HCT116 (cell line): ENCODE data around the gene KNOP1.

Source experiments
- ATF3 ChIP-seq: IDR thresholded peaks from 2 replicates; pipeline ENCODE4 v1.6.1; 2012
- CTCF ChIP-seq, 3 experiments: fragments of 200-600 bp in 1 of 3; sonication (generic) in 1 of 3; IDR thresholded peaks in 2 of 3; conservative IDR thresholded peaks in 1 of 3; 2 replicates each; pipeline ENCODE4 v1.5.1; 2012 to 2017; ENCODE audit warnings: low read depth in 2 of 3, low read length in 2 of 3, antibody characterized with exemption in 1 of 3, borderline replicate concordance in 1 of 3, control low read depth in 1 of 3, mild to moderate bottlenecking in 1 of 3, mixed read lengths in 1 of 3, mixed run types in 1 of 3, moderate library complexity in 1 of 3; ENCODE audit not compliant: insufficient read depth in 1 of 3
- EGR1 ChIP-seq: IDR thresholded peaks from 2 replicates; pipeline ENCODE4 v1.6.1; 2012; ENCODE audit warnings: low read depth
- MAX ChIP-seq: IDR thresholded peaks from 2 replicates; pipeline ENCODE4 v1.6.1; 2012
- POLR2AphosphoS5 ChIP-seq: IDR thresholded peaks from 2 replicates; pipeline ENCODE4 v1.6.1; 2011; ENCODE audit warnings: mild to moderate bottlenecking, low read depth, low read length, moderate library complexity
- RAD21 ChIP-seq: IDR thresholded peaks from 2 replicates; pipeline ENCODE4 v1.6.1; 2012; ENCODE audit warnings: low read depth, mild to moderate bottlenecking
- SIN3A ChIP-seq: IDR thresholded peaks from 2 replicates; pipeline ENCODE4 v1.6.1; 2012; ENCODE audit warnings: low read depth
- TCF7L2 ChIP-seq: IDR thresholded peaks from 2 replicates; pipeline ENCODE4 v1.7.0; 2011; ENCODE audit warnings: borderline replicate concordance, inconsistent platforms; ENCODE audit not compliant: insufficient read depth, insufficient read length; ENCODE audit errors: extremely low read depth

GRCh38 chr16:19711643-19712042 is 6.4 kb downstream of the KNOP1 start:
- TF ChIP-seq CTCF (IDR thresholded peaks at IDR 0.05 in 2 of 3, conservative IDR thresholded peaks at IDR 0.05 in 1 of 3; ENCODE audit: borderline replicate concordance in 1 of 3, insufficient read depth in 1 of 3, low read depth in 2 of 3, low read length in 2 of 3): no peak
- TF ChIP-seq POLR2AphosphoS5: no peak
- TF ChIP-seq MAX: no peak
- TF ChIP-seq RAD21: no peak
- TF ChIP-seq ATF3: no peak
- TF ChIP-seq TCF7L2: no peak
- TF ChIP-seq SIN3A: no peak
- TF ChIP-seq EGR1: no peak
